Measurements from ENCODE around the gene NAGS. TPM values are rescaled to one million over a fixed set of nuclear protein-coding genes. Genes with fewer than 3 reads are reported as not detected.

Gene NAGS
- total and polyA plus RNA-seq, 2 donors from 2014 or later = 3.5 to 8.7 TPM

GRCh38 chr17:43999024-43999423, 5.4 kb upstream of the NAGS start:
- intact Hi-C loops (cut with DNase I) = no loop called here
- H3K36me3 ChIP-seq (ENCODE audit: control insufficient read depth in 2 of 3, insufficient read depth in 3 of 3, low read length in 3 of 3) = no peaks in the 10 kb centered on the region
- peaks cover 0 to 10% (median 4%) of the 10 kb centered on the region in 3 donors for H3K4me1 ChIP-seq (ENCODE audit: control insufficient read depth in 2 of 3, insufficient read depth in 2 of 3, low read depth in 1 of 3, low read length in 3 of 3)
- no peak for DNase-seq
- no peak overlapping the region for H3K27ac ChIP-seq (ENCODE audit: low read depth in 2 of 2, low read length in 2 of 2)
- peaks cover 2% of the 10 kb centered on the region for H3K27me3 ChIP-seq (ENCODE audit: control insufficient read depth, insufficient read depth, low read length)
- FAIRE-seq = no peak
- no peaks in the 10 kb centered on the region for H3K9me3 ChIP-seq (ENCODE audit: control insufficient read depth in 2 of 3, insufficient read depth in 1 of 3, low read length in 3 of 3)
- no peak overlapping the region for H3K4me3 ChIP-seq (ENCODE audit: low read length in 3 of 3)
- H3K9ac ChIP-seq (ENCODE audit: low read length in 3 of 3) = no peak overlapping the region
- no peak for TF ChIP-seq CTCF (IDR thresholded peaks at IDR 0.05; ENCODE audit: borderline replicate concordance, extremely low read depth, insufficient read depth)

GRCh38 chr17:44000141-44000860, 4.1 kb upstream of the NAGS start:
- no peaks in the 10 kb centered on the region for H3K36me3 ChIP-seq (ENCODE audit: control insufficient read depth in 2 of 3, insufficient read depth in 3 of 3, low read length in 3 of 3)
- no peak overlapping the region for H3K4me3 ChIP-seq (ENCODE audit: low read length in 3 of 3)
- intact Hi-C loops (cut with DNase I) = no loop called here
- no peak for FAIRE-seq
- H3K4me1 ChIP-seq (ENCODE audit: control insufficient read depth in 2 of 3, insufficient read depth in 2 of 3, low read depth in 1 of 3, low read length in 3 of 3) = peaks cover 0 to 14% (median 0%) of the 10 kb centered on the region in 3 donors
- no peak overlapping the region for H3K27ac ChIP-seq (ENCODE audit: low read depth in 2 of 2, low read length in 2 of 2)
- TF ChIP-seq CTCF (IDR thresholded peaks at IDR 0.05; ENCODE audit: borderline replicate concordance, extremely low read depth, insufficient read depth) = no peak
- DNase-seq = no peak
- H3K27me3 ChIP-seq (ENCODE audit: control insufficient read depth, insufficient read depth, low read length) = peaks cover 3% of the 10 kb centered on the region
- H3K9ac ChIP-seq (ENCODE audit: low read length in 3 of 3) = no peak overlapping the region
- no peaks in the 10 kb centered on the region for H3K9me3 ChIP-seq (ENCODE audit: control insufficient read depth in 2 of 3, insufficient read depth in 1 of 3, low read length in 3 of 3)

- Histone ChIP-seq H3K4me1 (ENCODE audit: control insufficient read depth in 2 of 3, insufficient read depth in 2 of 3, low read depth in 1 of 3, low read length in 3 of 3) (peaks cover 0 to 17% (median 0%) of the 10 kb centered on the region in 3 donors), H3K4me3 (ENCODE audit: low read length in 3 of 3) (no peak overlapping the region), H3K27ac (ENCODE audit: low read depth in 2 of 2, low read length in 2 of 2) (no peak overlapping the region), H3K36me3 (ENCODE audit: control insufficient read depth in 2 of 3, insufficient read depth in 3 of 3, low read length in 3 of 3) (no peaks in the 10 kb centered on the region), H3K9me3 (ENCODE audit: control insufficient read depth in 2 of 3, insufficient read depth in 1 of 3, low read length in 3 of 3) (no peaks in the 10 kb centered on the region), H3K27me3 (ENCODE audit: control insufficient read depth, insufficient read depth, low read length) (peaks cover 7% of the 10 kb centered on the region), H3K9ac (ENCODE audit: low read length in 3 of 3) (no peak overlapping the region)
- DNase-seq (no peak), FAIRE-seq (no peak)
- intact Hi-C loops (cut with DNase I) = no loop called here
- TF ChIP-seq CTCF (IDR thresholded peaks at IDR 0.05; ENCODE audit: borderline replicate concordance, extremely low read depth, insufficient read depth) = no peak
Observed at GRCh38 chr17:44000871-44001460, 3.5 kb upstream of the NAGS start.

All from kidney (tissue), 14 donors.